RPMI8226 (cell line): ENCODE data around the gene SCARB1.
"Not testable (repeated sequence)": the region's sequence is repeated elsewhere in the genome, so short reads cannot be mapped to it uniquely, and the experiment has no call there.

Experiments used
- DNase-seq: peaks from one replicate; pipeline ENCODE4 v3.0.0-alpha.2; 2015

SCARB1 gene, protein sequence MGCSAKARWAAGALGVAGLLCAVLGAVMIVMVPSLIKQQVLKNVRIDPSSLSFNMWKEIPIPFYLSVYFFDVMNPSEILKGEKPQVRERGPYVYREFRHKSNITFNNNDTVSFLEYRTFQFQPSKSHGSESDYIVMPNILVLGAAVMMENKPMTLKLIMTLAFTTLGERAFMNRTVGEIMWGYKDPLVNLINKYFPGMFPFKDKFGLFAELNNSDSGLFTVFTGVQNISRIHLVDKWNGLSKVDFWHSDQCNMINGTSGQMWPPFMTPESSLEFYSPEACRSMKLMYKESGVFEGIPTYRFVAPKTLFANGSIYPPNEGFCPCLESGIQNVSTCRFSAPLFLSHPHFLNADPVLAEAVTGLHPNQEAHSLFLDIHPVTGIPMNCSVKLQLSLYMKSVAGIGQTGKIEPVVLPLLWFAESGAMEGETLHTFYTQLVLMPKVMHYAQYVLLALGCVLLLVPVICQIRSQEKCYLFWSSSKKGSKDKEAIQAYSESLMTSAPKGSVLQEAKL

DNA sequence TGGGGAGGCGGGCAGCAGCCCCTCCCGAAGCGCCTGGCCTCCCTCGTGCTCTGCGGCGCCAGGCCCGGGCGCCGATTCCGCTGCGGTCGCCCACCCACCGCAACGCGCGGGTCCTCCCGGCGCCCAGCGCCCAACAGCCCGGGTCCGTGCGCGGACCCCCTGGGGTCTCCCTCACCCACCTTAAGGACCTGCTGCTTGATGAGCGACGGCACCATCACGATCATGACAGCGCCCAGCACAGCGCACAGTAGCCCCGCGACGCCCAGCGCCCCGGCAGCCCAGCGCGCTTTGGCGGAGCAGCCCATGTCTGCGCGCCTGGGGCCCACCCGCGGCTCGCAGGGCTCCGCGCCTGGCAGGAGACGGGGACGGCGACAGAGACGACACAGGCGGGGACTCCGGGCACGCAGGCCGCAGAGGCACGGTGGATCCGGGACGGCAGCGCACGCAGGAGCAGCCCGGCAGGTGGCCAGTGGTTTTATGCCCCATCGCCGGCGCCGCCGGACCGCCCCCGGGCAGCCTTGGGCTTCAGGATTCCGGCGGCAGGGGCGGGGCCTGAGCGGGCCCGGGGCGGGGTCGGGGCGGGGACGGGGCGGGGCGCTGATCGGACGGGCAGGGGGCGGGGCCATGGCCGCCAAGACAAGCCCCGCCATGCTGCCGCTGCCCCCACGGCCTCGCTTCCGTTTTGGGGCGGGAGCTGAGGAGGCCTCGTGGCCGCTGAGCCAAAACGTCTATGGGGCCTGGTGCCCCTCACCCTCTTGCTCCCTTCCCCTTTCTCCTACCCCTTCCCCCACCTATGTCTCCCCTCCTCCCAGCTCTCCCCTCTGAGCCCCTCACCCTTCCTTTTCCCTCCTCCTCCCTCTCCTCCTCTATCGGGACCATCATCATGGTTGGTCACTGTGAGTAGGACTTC, at the start of gene SCARB1:
Gene SCARB1 (minus strand): TSS at position 449 of the 910 bp plus-strand sequence. CDS start 144 bp downstream, at position 305.
- peak; percentile 88 for DNase-seq

- not testable (repeated sequence) for DNase-seq
These were observed 49.0 kb upstream of the SCARB1 start for GRCh38 chr12:124912529-124913287.

DNA sequence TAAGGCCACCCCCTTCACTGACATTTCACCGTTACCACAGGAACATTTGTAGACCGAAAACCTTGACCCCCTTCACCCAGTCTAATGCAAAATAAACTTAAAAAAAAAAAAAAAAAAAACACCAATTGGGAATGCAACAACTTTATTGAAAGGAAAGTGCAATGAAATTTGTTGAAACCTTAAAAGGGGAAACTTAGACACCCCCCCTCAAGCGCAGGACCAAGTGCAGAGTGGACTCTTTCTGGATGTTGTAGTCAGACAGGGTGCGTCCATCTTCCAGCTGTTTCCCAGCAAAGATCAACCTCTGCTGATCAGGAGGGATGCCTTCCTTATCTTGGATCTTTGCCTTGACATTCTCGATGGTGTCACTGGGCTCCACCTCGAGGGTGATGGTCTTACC, 47.9 kb upstream of the SCARB1 start:
- not testable (repeated sequence) for DNase-seq

DNA sequence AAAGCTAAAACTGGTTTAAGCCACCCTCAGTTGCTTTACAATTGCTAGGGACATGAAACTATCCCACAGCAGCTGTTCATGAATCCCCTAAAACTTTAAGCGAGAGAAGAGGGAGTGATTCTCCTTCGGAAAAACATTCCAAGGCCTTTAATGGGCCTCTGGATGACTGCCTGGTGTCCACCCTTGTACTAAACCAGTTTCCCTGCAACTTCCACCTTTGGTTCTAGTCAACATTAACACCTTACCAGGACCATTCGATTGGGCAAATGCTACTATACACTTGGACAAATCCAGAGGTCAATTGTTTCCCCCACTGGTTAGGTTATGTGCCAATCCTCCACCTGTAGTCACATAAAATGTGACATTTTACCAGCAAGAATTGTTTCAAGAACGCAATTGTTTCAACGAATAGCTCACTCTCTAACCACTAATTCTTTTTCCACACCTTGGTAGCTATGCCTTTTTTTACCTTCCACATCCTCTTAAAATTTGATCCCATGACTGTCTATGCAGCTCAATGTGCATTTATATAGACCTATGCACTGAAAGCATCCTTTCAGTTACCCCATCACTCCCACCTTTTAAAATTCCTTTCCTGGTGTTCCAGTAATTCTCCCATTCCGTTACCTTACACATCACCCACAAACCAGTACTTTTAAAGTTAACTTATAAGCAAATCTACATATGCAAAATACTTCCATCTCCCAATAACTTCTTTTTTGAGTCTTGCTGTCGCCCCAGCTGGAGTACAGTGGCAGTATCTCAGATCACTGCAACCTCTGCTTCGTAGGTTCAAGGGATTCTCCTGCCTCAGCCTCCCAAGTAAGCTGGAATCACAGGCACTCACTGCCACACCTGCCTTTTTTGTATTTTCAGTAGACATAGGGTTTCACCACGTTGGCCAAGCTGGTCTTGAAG, 47.2 kb upstream of the SCARB1 start:
- no peak for DNase-seq

- peak; percentile 25 for DNase-seq
These were observed 46.3 kb upstream of the SCARB1 start for GRCh38 chr12:124909831-124910560.

DNA sequence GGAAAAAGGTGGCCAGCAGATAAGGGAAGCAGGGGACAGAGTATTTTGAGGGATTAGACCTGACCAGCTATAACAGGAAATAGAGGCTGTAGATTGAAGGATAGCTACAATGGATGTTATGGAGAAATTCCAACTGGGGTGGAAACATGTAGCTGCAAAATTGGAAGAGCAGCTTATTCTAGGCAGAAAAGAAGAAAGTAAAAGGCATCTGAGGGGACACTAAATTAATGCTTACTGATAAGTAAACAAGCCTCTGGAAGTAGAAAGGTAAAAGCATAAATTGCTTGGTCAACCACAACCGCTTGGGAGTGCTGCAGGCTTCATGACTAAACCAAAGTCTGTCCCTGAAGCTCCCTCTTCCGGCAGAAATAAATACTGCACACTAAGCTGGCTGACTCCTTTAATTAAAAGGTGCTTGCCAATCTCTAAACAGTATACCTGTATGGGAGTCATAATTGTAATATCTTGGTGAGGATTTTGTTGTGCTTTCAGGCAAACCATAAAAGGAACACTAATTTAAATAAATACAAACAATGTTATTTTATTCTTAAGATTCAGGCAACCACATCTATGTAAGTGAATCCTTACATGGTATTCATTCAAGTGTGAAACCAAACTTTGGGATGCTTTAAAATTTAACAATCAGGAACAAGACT, 43.1 kb upstream of the SCARB1 start:
- peak; percentile 93 for DNase-seq

- DNase-seq: peak; percentile 73
These were observed 40.8 kb upstream of the SCARB1 start for GRCh38 chr12:124904306-124905098.

- DNase-seq: peak; percentile 29
These were observed 39.3 kb upstream of the SCARB1 start for GRCh38 chr12:124902916-124903315.

DNA sequence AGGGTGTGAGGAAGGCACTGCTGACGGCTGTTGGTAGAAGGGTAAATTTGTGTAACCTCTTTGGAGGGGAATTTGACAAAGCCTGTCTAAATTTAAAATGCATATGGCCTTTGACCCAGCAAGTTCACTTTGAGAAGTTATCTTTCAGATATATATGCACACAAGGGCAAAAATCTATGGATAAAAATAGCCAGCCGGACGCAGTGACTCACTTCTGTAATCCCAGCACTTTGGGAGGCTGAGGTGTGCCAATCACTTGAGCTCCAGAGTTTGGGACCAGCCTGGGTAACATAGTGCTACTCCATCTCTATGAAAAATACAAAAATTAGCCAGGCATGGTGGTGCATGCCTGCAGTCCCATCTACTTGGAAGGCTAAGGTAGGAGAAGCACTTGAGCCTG, 37.3 kb upstream of the SCARB1 start:
- peak; percentile 65 for DNase-seq

- DNase-seq: not testable (repeated sequence)
These were observed 36.7 kb upstream of the SCARB1 start for GRCh38 chr12:124900345-124900795.

GRCh38 chr12:124898923-124899294, 35.2 kb upstream of the SCARB1 start:
- DNase-seq: peak; percentile 37

- DNase-seq: peak; percentile 91
These were observed 34.7 kb upstream of the SCARB1 start for GRCh38 chr12:124898200-124898922.

- DNase-seq: no peak
These were observed 32.8 kb upstream of the SCARB1 start for GRCh38 chr12:124896461-124896860.

DNA sequence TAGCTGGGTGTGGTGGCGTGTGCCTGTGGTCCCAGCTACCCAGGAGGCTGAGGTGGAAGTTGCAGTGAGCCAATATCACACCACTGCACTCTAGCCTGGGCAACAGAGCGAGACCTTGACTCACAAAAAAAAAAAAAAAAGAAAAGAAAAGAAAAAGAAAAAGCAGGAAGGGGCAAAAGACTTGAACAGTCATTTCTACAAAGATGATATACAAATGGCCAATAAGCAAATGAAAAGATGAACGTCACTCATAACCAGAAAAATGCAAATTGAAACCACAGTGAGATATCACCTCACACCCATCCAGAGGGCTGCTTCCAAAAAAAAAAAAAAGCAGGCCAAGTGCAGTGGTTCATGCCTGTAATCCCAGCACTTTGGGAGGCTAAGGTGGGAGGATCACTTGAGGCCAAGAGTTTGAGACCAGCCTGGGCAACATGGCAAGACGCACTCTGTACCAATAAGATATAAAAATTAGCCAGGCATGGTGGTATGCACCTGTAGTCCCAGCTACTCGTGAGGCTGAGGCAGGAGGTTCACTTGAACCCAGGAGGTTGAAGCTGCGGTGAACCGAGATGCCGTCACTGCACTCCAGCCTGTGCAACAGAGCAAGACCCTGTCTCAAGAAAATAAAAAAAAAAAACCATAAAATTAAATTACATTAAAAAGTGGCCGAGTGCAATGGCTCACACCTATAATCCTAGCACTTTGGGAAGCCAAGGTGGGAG, 30.3 kb upstream of the SCARB1 start:
- no peak for DNase-seq

- DNase-seq: no peak
These were observed 24.6 kb upstream of the SCARB1 start for GRCh38 chr12:124888260-124888659.

- not testable (repeated sequence) for DNase-seq
These were observed 24.1 kb upstream of the SCARB1 start for GRCh38 chr12:124887766-124888165.

GRCh38 chr12:124884587-124885438, 21.1 kb upstream of the SCARB1 start:
- DNase-seq: peak; percentile 95
